Testis (tissue), 3 donors: ENCODE data around the gene ZNF281. TPM values are rescaled to one million over a fixed set of nuclear protein-coding genes. Genes with fewer than 3 reads are reported as not detected.
A peak's percentile ranks its signal among the peaks of the same experiment; 100 is the strongest.

ENCODE experiments used
- DNase-seq: peaks from one replicate; pipeline ENCODE4 v3.0.0-alpha.2; 2019
- H3K27ac ChIP-seq, 2 donors: fragments of 200-600 bp; sonication (generic); one replicate each; pipeline ENCODE4 v1.5.1; 2019
- H3K27me3 ChIP-seq: fragments of 200-600 bp; sonication (generic); one replicate; pipeline ENCODE4 v1.5.1; 2019
- H3K36me3 ChIP-seq: fragments of 200-600 bp; sonication (generic); one replicate; pipeline ENCODE4 v1.5.1; 2017; ENCODE audit warnings: low read depth; ENCODE audit errors: missing control alignments
- H3K4me1 ChIP-seq: fragments of 200-600 bp; sonication (generic); one replicate; pipeline ENCODE4 v1.5.1; 2019
- H3K4me3 ChIP-seq, 2 donors: fragments of 200-600 bp; sonication (generic); one replicate each; pipeline ENCODE4 v1.5.1; 2017 to 2019
- H3K9me3 ChIP-seq: fragments of 200-600 bp; sonication (generic); one replicate; pipeline ENCODE4 v1.5.1; 2017
- POLR2A ChIP-seq: fragments of 450-650 bp; IDR thresholded peaks from one replicate; pipeline ENCODE4 v1.6.1; 2017; ENCODE audit warnings: antibody characterized with exemption, mild to moderate bottlenecking, moderate library complexity
- WGBS, 2 donors: methylation state at CpG; one replicate each; pipeline ENCODE4 v1.1.5; 2018; 5-methylcytosine and 5-hydroxymethylcytosine counted together
- intact Hi-C: fragments of 100-400 bp; cut with DNase I; formaldehyde crosslinking; loops from one replicate; pipeline ENCODE4 v1.15.1; 2023; ENCODE audit warnings: low total_unique reads
- polyA plus RNA-seq: library from polyadenylated mRNA; stranded (reverse); fragments of 350-450 nt; fragmentation: Illumina TruSeq; extraction: RNeasy Lipid Tissue Mini Kit (QIAGEN cat#74804); gene quantifications from one replicate; pipeline ENCODE4 v1.2.3, GENCODE V29; 2014; ENCODE audit warnings: low read depth, low replicate concordance; ENCODE audit not compliant: insufficient read depth
- total RNA-seq, 2 donors: library from RNA; depleted of rRNA; stranded (reverse); fragments of >200 nt; gene quantifications; one replicate each; pipeline ENCODE4 v1.2.3, GENCODE V29; 2016
- TF ChIP-seq, protein P1 (sequence below), 3 experiments: fragments of 450-650 bp in 2 of 3; fragments of 200-600 bp in 1 of 3; sonication (generic) in 1 of 3; IDR thresholded peaks; one replicate each; pipeline ENCODE4 v1.5.1; 2016 to 2019; ENCODE audit warnings: antibody characterized with exemption in 3 of 3, mild to moderate bottlenecking in 2 of 3, moderate library complexity in 1 of 3

The ZNF281 gene
- total and polyA plus RNA-seq, 3 donors from 2014 or later, result 17.5 to 21.7 (median 18.0) TPM

DNA sequence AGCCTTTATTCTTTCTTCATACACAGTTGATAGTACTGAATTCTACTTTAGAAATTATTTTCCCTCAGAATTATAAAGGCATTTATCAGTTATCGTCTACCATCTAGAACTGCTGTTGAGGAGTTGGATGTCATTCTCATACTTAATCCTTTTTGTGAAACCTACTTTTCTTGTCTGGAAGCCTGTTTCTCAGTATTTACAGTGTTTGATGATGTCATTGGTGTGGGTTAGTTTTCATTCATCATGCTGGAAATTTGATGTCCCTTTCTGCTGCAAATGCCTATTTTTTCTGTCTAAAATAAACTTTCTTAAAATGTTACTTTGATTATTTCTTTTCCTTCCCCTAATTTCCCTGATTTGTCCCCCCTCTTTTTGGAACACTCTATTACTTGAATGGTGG lies 22.8 kb upstream of the ZNF281 start:
- Histone ChIP-seq H3K27ac (no peak overlapping the region), H3K9me3 (no peaks in the 10 kb centered on the region), H3K36me3 (no peaks in the 10 kb centered on the region), H3K4me1 (peaks cover 5% of the 10 kb centered on the region), H3K4me3 (no peak overlapping the region), H3K27me3 (no peaks in the 10 kb centered on the region)
- no peak for DNase-seq
- WGBS, 2 donors, result 86 to 97% methylated on average over 1 of the region's 1 CpG
- intact Hi-C loops, result no loop called here
- TF ChIP-seq, protein P1, sequence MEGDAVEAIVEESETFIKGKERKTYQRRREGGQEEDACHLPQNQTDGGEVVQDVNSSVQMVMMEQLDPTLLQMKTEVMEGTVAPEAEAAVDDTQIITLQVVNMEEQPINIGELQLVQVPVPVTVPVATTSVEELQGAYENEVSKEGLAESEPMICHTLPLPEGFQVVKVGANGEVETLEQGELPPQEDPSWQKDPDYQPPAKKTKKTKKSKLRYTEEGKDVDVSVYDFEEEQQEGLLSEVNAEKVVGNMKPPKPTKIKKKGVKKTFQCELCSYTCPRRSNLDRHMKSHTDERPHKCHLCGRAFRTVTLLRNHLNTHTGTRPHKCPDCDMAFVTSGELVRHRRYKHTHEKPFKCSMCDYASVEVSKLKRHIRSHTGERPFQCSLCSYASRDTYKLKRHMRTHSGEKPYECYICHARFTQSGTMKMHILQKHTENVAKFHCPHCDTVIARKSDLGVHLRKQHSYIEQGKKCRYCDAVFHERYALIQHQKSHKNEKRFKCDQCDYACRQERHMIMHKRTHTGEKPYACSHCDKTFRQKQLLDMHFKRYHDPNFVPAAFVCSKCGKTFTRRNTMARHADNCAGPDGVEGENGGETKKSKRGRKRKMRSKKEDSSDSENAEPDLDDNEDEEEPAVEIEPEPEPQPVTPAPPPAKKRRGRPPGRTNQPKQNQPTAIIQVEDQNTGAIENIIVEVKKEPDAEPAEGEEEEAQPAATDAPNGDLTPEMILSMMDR (IDR thresholded peaks at IDR 0.05), result no peak
- no peak for TF ChIP-seq POLR2A

- TF ChIP-seq, protein P1 (IDR thresholded peaks at IDR 0.05), result no peak
- TF ChIP-seq POLR2A, result no peak
- WGBS, 2 donors, result 35 to 57% methylated on average over 2 of the region's 2 CpGs
- no peaks in the 10 kb centered on the region for H3K9me3 ChIP-seq
- intact Hi-C loops, result no loop called here
- peaks cover 5% of the 10 kb centered on the region for H3K4me1 ChIP-seq
- no peak for DNase-seq
- no peak overlapping the region for H3K4me3 ChIP-seq
- H3K36me3 ChIP-seq, result no peaks in the 10 kb centered on the region
- H3K27ac ChIP-seq, result no peak overlapping the region
- H3K27me3 ChIP-seq, result no peaks in the 10 kb centered on the region
Measured at GRCh38 chr1:200429221-200429751, 19.4 kb upstream of the ZNF281 start.

DNA sequence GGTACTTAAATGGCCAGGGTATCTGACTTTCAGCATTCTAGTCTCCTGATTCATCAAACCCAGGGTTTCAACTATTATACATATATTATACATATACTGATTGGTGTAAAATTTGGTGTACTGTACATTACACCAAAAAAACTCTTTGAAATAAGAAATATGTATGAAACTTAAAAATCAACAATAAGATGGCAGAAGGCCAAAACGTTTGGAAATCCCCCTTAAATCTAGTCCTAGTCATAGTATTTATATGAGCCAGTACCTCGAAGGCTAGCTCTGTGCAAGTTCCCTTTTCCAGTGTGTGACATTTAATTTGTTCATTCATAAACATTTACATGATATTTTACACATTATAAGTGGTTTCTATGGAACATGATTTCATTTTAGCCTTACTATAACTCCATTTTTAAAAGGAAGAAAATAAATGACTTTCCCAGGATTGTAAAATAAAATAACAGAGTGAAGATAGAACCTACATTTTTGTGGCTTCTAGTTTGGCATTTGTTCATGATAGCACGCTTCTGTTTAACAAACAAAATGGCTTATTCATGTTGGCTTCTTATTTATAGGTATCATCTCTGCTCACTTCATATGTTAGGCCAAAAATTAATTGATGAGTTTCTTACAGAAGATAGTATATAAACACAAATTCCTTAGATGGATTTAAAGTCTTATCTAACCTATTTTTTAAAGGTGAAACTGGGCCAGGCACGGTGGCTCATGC lies 18.8 kb upstream of the ZNF281 start:
- Histone ChIP-seq H3K4me3 (no peak overlapping the region), H3K4me1 (peaks cover 5% of the 10 kb centered on the region), H3K9me3 (no peaks in the 10 kb centered on the region), H3K36me3 (no peaks in the 10 kb centered on the region), H3K27ac (no peak overlapping the region), H3K27me3 (no peaks in the 10 kb centered on the region)
- intact Hi-C loops, result no loop called here
- no peak for TF ChIP-seq POLR2A
- TF ChIP-seq, protein P1 (IDR thresholded peaks at IDR 0.05), result no peak
- no peak for DNase-seq
- WGBS, 2 donors, result 63 to 74% methylated on average over 4 of the region's 4 CpGs

- TF ChIP-seq POLR2A, result no peak
- TF ChIP-seq, protein P1 (IDR thresholded peaks at IDR 0.05), result no peak
- Histone ChIP-seq H3K9me3 (no peaks in the 10 kb centered on the region), H3K36me3 (no peaks in the 10 kb centered on the region), H3K27me3 (no peaks in the 10 kb centered on the region), H3K4me1 (peaks cover 5% of the 10 kb centered on the region), H3K27ac (no peak overlapping the region), H3K4me3 (no peak overlapping the region)
- intact Hi-C loops, result no loop called here
- no peak for DNase-seq
- 85 to 97% methylated on average over 5 of the region's 5 CpGs for WGBS, 2 donors
Measured at GRCh38 chr1:200427744-200428143, 17.9 kb upstream of the ZNF281 start.

GRCh38 chr1:200426196-200426595 lies 16.4 kb upstream of the ZNF281 start:
- TF ChIP-seq POLR2A, result no peak
- TF ChIP-seq, protein P1 (IDR thresholded peaks at IDR 0.05), result no peak
- Histone ChIP-seq H3K4me3 (peak overlapping the region; percentile 18 to 29), H3K27me3 (no peaks in the 10 kb centered on the region), H3K36me3 (no peaks in the 10 kb centered on the region), H3K4me1 (peaks cover 5% of the 10 kb centered on the region), H3K27ac (no peak overlapping the region), H3K9me3 (no peaks in the 10 kb centered on the region)
- peak; percentile 65 for DNase-seq
- 66 to 76% methylated on average over 2 of the region's 2 CpGs for WGBS, 2 donors
- intact Hi-C loops, result no loop called here
